Muscle of leg (tissue), 11 donors: ENCODE results near the gene TMEM95. TPM values are rescaled to one million over a fixed set of nuclear protein-coding genes. Genes with fewer than 3 reads are reported as not detected.

ENCODE experiments used
- DNase-seq: peaks from one replicate; pipeline ENCODE4 v3.0.0; 2013
- H3K27ac ChIP-seq: one replicate; pipeline ENCODE4 v1.5.1; 2013; ENCODE audit warnings: mild to moderate bottlenecking, low read length, control low read depth
- H3K27me3 ChIP-seq: one replicate; pipeline ENCODE4 v1.6.1; 2013; ENCODE audit warnings: low read length; ENCODE audit not compliant: control insufficient read depth, insufficient read depth
- H3K36me3 ChIP-seq: one replicate; pipeline ENCODE4 v1.6.1; 2013; ENCODE audit warnings: low read length; ENCODE audit not compliant: control insufficient read depth, insufficient read depth
- H3K4me1 ChIP-seq: one replicate; pipeline ENCODE4 v1.6.1; 2013; ENCODE audit warnings: low read length; ENCODE audit not compliant: control insufficient read depth, insufficient read depth
- H3K4me3 ChIP-seq: one replicate; pipeline ENCODE4 v1.5.1; 2013; ENCODE audit warnings: low read length, control low read depth
- H3K9me3 ChIP-seq: replicated peaks from 2 replicates; pipeline ENCODE4 v1.6.1; 2013; ENCODE audit warnings: low read depth, low read length; ENCODE audit not compliant: control insufficient read depth
- WGBS: methylation state at CpG from one replicate; pipeline ENCODE4 v1.1.5; 2013; ENCODE audit warnings: missing lambda C conversion rate; ENCODE audit not compliant: insufficient coverage; 5-methylcytosine and 5-hydroxymethylcytosine counted together
- polyA plus RNA-seq, 8 donors: library from polyadenylated mRNA; unstranded; fragments of 120-200 nt; gene quantifications; one replicate each; pipeline versions ENCODE4 v1.2.1 to v1.2.3, GENCODE V29; 2013; ENCODE audit warnings: inconsistent platforms in 1 of 8, low replicate concordance in 1 of 8; ENCODE audit not compliant: insufficient read length in 8 of 8, insufficient read depth in 1 of 8
- total RNA-seq: library from RNA; stranded (reverse); fragments of 120-200 nt; gene quantifications from one replicate; pipeline ENCODE4 v1.2.4, GENCODE V29; 2013

TMEM95 gene
- total and polyA plus RNA-seq, 9 donors, result not detected

DNA sequence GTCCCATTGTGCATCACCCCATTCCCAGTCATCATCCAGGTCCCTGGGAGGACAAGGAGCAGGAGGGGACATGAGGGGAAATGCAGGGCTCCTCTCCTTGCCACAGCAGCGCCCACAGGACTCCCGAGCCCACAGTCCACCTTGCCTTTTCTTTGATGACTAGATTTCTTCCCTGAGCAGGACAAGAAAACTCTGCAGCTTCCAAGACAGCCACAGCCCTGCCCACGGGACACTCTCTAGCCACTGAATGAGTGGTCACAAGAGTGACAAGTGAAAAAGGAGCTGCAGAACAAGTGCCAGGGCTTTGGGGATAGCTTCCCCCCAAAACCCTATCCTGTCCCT is 30.5 kb upstream of the TMEM95 start:
- Histone ChIP-seq H3K27ac (no peak overlapping the region), H3K4me3 (no peak overlapping the region), H3K36me3 (peaks cover 75% of the 10 kb centered on the region), H3K4me1 (peaks cover 8% of the 10 kb centered on the region), H3K27me3 (no peaks in the 10 kb centered on the region), H3K9me3 (no peaks in the 10 kb centered on the region)
- no CpG with 5 or more reads among the region's 3 CpGs for WGBS
- no peak for DNase-seq

DNA sequence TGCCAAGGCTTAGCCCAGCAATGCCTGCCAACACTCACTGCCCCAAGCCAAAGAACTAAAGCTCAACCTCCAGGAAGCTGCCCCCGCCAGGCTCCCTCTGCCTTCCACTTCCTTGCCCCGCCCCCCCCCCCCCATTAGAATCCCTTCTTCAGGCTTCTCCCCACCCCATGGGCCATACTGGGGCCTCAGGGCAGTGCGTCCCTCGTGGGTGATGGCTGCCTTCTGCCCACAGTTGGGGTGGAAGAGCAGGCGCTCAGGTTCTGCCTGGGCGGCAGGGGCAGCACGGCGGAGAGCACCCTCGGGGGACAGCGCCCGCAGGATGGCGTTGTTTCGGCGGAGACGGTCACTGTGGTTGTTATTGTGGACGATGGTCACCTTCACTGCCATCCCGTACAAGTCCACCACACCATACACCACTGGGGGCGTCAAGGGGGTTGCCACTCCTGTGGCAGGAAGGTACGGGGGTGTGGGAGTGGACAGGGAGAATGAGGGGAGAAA is 29.9 kb upstream of the TMEM95 start:
- H3K36me3 ChIP-seq, result peaks cover 73% of the 10 kb centered on the region
- no peak for DNase-seq

GRCh38 chr17:7326186-7326585 is 28.8 kb upstream of the TMEM95 start:
- 95% methylated on average over 5 of the region's 11 CpGs for WGBS
- no peak overlapping the region for H3K27ac ChIP-seq
- H3K36me3 ChIP-seq, result peaks cover 62% of the 10 kb centered on the region
- H3K27me3 ChIP-seq, result no peaks in the 10 kb centered on the region
- no peaks in the 10 kb centered on the region for H3K9me3 ChIP-seq
- no peak for DNase-seq
- H3K4me1 ChIP-seq, result peaks cover 15% of the 10 kb centered on the region
- no peak overlapping the region for H3K4me3 ChIP-seq

More for the DNA sequence above, 29.9 kb upstream of the TMEM95 start:
- H3K4me1 ChIP-seq, result peaks cover 8% of the 10 kb centered on the region
- H3K9me3 ChIP-seq, result no peaks in the 10 kb centered on the region
- H3K4me3 ChIP-seq, result no peak overlapping the region
- no peaks in the 10 kb centered on the region for H3K27me3 ChIP-seq
- H3K27ac ChIP-seq, result no peak overlapping the region
- WGBS, result 86% methylated on average over 1 of the region's 19 CpGs

DNA sequence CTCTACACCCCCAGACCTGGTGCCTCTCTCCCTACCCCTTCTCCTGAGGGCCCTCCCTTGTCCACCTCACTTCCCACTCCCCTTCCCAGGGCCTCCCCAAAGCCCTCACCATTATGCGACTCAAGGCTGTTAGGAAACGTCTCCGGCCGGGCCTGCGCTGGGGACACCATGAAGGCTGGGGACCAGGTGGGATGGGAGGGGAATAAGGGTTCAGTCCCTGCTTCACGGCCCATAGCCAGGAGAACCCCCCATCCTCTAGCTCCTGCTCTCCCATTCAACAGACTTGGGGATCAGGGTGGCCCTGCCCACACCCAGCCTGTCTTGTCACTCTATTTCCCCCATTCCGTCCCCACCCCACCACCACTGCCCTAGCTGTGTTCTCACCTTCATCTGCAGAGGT is 27.9 kb upstream of the TMEM95 start:
- Histone ChIP-seq H3K27ac (no peak overlapping the region), H3K36me3 (peaks cover 53% of the 10 kb centered on the region), H3K27me3 (no peaks in the 10 kb centered on the region), H3K9me3 (no peaks in the 10 kb centered on the region), H3K4me3 (no peak overlapping the region), H3K4me1 (peaks cover 15% of the 10 kb centered on the region)
- WGBS, result no CpG with 5 or more reads among the region's 7 CpGs
- no peak for DNase-seq

DNA sequence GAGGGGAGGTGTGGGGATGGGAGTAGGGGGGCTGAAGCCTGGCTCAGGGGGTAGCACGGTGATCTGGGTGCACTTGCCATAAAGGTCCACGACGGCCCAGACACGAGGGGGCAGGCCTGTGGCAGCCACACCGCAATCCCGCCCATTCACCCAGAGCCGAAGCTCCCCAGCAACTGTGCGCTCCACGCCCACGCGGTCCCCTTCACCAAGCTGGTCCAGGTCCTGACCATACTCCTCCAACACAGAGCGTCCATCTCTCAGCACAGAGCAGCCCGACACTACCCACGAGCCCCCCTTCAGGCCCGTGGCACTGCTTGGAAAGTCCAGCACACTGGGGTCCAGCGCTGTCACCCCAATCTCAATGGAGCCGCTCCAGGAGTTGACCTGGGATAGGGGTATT is 27.5 kb upstream of the TMEM95 start:
- DNase-seq, result no peak
- no peak overlapping the region for H3K4me3 ChIP-seq
- no peak overlapping the region for H3K27ac ChIP-seq
- peaks cover 15% of the 10 kb centered on the region for H3K4me1 ChIP-seq
- H3K9me3 ChIP-seq, result no peaks in the 10 kb centered on the region
- peaks cover 48% of the 10 kb centered on the region for H3K36me3 ChIP-seq
- no peaks in the 10 kb centered on the region for H3K27me3 ChIP-seq
- 89% methylated on average over 12 of the region's 17 CpGs for WGBS

DNA sequence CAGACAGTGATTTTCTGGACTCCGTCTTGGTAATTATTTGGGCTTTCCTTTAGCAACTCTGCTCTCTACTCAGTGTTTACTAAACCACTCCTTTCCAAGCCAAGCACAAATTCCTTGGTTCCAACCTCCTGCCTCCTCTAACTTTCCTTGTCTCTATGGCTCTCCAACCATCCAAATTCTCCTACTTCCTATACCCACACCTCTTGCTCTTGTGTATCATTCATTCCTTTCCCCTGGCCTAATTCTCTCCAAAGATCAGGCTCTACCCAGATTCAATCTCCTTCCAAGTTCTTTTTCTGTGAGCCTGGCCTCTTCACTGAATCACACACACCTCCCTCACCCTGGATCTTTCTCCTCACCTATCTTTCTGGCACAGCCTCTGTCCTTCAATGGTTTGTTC is 26.9 kb upstream of the TMEM95 start:
- no peak for DNase-seq
- Histone ChIP-seq H3K4me3 (no peak overlapping the region), H3K36me3 (peaks cover 43% of the 10 kb centered on the region), H3K4me1 (peaks cover 15% of the 10 kb centered on the region), H3K9me3 (no peaks in the 10 kb centered on the region), H3K27me3 (no peaks in the 10 kb centered on the region), H3K27ac (no peak overlapping the region)
- WGBS, result 67% methylated on average over 1 of the region's 1 CpG

DNA sequence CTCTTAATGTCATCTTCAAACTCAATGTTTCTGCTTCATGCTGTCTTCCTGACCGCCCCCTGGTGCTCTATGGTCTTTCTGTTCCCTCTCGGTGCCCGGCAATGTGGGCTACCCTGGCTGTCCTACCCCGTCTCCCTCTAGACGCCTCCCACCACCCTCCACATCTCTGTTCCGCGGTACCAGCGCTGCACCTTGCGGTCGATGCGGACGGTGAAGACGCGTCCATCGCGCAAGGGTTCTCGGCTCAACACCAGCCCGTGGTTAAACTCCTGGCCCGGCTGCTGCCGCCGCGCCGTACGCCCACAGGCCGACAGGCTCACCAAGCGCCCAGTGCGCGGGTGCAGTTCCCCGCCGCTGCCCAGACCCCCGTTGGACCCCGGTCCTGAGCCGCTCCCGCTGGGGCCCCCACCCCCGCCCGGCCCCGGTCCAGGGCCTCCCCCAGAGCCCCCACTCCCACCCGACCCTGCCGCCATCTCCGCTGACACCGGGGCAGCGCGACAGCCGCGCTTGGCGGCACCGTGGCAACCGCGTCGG is 26.0 kb upstream of the TMEM95 start, which contains the start of gene NEURL4:
NEURL4 (minus strand) TSS at position 496 of the 534 bp plus-strand sequence; CDS start at position 473, 23 bp downstream.
- DNase-seq, result peak; percentile 32
- Histone ChIP-seq H3K27me3 (no peaks in the 10 kb centered on the region), H3K4me3 (peak within 1 kb of the TSS; percentile 96), H3K36me3 (peaks cover 34% of the 10 kb centered on the region), H3K4me1 (peaks cover 15% of the 10 kb centered on the region), H3K9me3 (no peaks in the 10 kb centered on the region), H3K27ac (peak within 1 kb of the TSS; percentile 100)
- under 1% methylated on average over 41 of the region's 50 CpGs for whole genome bisulfite sequencing

- peaks cover 29% of the 10 kb centered on the region for H3K36me3 ChIP-seq
- H3K4me3 ChIP-seq, result peak overlapping the region; percentile 96
- DNase-seq, result peak; percentile 100
- no peaks in the 10 kb centered on the region for H3K27me3 ChIP-seq
- H3K4me1 ChIP-seq, result peaks cover 15% of the 10 kb centered on the region
- WGBS, result under 1% methylated on average over 41 of the region's 43 CpGs
- H3K27ac ChIP-seq, result peak overlapping the region; percentile 100
- H3K9me3 ChIP-seq, result no peaks in the 10 kb centered on the region
Measured at GRCh38 chr17:7329374-7329996, 25.5 kb upstream of the TMEM95 start.

DNA sequence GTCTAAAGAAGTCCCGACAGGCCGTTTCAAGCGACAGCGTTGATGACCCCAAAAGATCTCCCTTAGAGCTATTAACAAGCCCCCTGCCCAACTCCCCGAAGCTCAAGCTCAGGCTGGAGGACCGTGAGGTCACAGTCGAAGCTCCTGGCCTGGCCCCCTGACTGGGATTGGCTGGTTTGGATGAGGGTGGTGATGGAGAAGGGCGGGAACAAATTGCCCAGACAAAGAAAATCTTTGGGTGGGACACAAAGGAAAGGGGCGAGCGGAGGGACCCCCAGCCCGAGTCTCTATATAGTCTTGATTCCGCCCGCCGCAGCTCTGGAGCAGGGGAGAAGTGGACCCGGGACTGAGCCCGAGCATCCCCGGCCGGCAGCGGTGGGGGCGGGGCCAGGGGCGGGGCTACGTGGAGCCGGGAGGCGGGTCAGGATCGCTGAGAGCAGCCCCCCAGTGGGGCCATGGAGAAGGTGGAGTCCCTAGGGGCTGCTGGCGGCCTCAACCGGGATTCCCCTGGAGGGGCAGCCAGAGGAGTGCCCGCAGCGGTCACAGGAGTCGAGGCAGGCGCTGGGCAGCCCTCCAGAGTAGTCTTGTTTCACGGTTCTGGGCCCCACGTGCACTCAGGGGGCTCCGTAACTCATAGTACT is 24.8 kb upstream of the TMEM95 start:
- WGBS, result under 1% methylated on average over 28 of the region's 34 CpGs
- peak; percentile 96 for DNase-seq
- Histone ChIP-seq H3K36me3 (peaks cover 24% of the 10 kb centered on the region), H3K27me3 (peaks cover 5% of the 10 kb centered on the region), H3K9me3 (no peaks in the 10 kb centered on the region), H3K27ac (peak overlapping the region; percentile 100), H3K4me1 (peaks cover 20% of the 10 kb centered on the region), H3K4me3 (peak overlapping the region; percentile 96)

DNA sequence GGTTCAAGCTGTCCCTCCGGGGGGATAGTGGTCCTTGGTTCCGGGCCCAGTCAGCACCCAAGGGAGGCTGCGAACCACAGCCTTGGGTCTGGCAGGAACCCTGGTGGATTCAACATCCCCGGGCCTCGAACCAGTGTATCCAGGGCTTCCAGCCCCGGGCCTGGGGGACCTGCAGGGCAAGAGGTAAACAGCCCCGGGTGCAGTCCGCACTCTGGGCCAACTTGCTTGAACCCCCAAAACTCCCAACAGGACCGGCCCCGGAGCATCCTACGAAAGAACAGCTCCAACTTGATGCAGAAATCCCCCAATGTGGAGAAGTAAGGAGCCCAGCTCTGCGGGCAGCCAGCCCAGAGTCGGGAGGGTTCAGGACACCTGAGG is 24.3 kb upstream of the TMEM95 start:
- H3K27me3 ChIP-seq, result peaks cover 8% of the 10 kb centered on the region
- H3K36me3 ChIP-seq, result peaks cover 19% of the 10 kb centered on the region
- H3K9me3 ChIP-seq, result no peaks in the 10 kb centered on the region
- DNase-seq, result peak; percentile 33
- peaks cover 23% of the 10 kb centered on the region for H3K4me1 ChIP-seq
- WGBS, result 64% methylated on average over 9 of the region's 13 CpGs
- peak overlapping the region; percentile 100 for H3K27ac ChIP-seq
- peak overlapping the region; percentile 96 for H3K4me3 ChIP-seq
